Suprapubic skin (tissue), 4 donors: ENCODE measurements around the gene PIP5K1A. TPM values are rescaled to one million over a fixed set of nuclear protein-coding genes. Genes with fewer than 3 reads are reported as not detected.

Experiments
- DNase-seq, 2 donors: peaks; one replicate each; pipeline ENCODE4 v3.0.0-alpha.2; 2019; ENCODE audit warnings: low spot score in 2 of 2
- H3K27ac ChIP-seq: fragments of 200-600 bp; sonication (generic); one replicate; pipeline ENCODE4 v1.5.1; 2019
- H3K27me3 ChIP-seq: fragments of 200-600 bp; sonication (generic); one replicate; pipeline ENCODE4 v1.5.1; 2019
- H3K36me3 ChIP-seq: fragments of 200-600 bp; sonication (generic); one replicate; pipeline ENCODE4 v1.5.1; 2019
- H3K4me1 ChIP-seq: fragments of 200-600 bp; sonication (generic); one replicate; pipeline ENCODE4 v1.5.1; 2019
- H3K4me3 ChIP-seq: fragments of 200-600 bp; sonication (generic); one replicate; pipeline ENCODE4 v1.5.1; 2019; ENCODE audit warnings: mild to moderate bottlenecking
- H3K9me3 ChIP-seq: fragments of 200-600 bp; sonication (generic); one replicate; pipeline ENCODE4 v1.5.1; 2019
- EP300 ChIP-seq: sonication (generic); formaldehyde crosslinking; IDR thresholded peaks from one replicate; pipeline ENCODE4 v1.6.1; 2017; ENCODE audit warnings: antibody characterized with exemption
- POLR2A ChIP-seq, 2 donors: fragments of 450-650 bp; IDR thresholded peaks; one replicate each; pipeline ENCODE4 v1.6.1; 2017; ENCODE audit warnings: antibody characterized with exemption in 2 of 2, mild to moderate bottlenecking in 2 of 2, moderate library complexity in 2 of 2
- POLR2AphosphoS5 ChIP-seq, 3 donors: sonication (generic); formaldehyde crosslinking; IDR thresholded peaks; one replicate each; pipeline ENCODE4 v1.6.1; 2017; ENCODE audit warnings: antibody characterized with exemption in 3 of 3
- WGBS: methylation state at CpG from one replicate; pipeline ENCODE4 v1.1.5; 2018; 5-methylcytosine and 5-hydroxymethylcytosine counted together
- total RNA-seq, 4 donors: library from RNA; depleted of rRNA; stranded (reverse); fragments of >200 nt; gene quantifications; one replicate each; pipeline ENCODE4 v1.1.0, GENCODE V29; 2016
- TF ChIP-seq, protein P1 (sequence below), 2 donors: fragments of 200-600 bp in 1 of 2; fragments of 450-650 bp in 1 of 2; sonication (generic) in 1 of 2; IDR thresholded peaks; one replicate each; pipeline ENCODE4 v1.5.1; 2016 to 2019; ENCODE audit warnings: antibody characterized with exemption in 2 of 2, mild to moderate bottlenecking in 1 of 2, moderate library complexity in 1 of 2

PIP5K1A gene
- total RNA-seq, 4 donors from 2014 or later: 41.6 to 120 (median 51.6) TPM

DNA sequence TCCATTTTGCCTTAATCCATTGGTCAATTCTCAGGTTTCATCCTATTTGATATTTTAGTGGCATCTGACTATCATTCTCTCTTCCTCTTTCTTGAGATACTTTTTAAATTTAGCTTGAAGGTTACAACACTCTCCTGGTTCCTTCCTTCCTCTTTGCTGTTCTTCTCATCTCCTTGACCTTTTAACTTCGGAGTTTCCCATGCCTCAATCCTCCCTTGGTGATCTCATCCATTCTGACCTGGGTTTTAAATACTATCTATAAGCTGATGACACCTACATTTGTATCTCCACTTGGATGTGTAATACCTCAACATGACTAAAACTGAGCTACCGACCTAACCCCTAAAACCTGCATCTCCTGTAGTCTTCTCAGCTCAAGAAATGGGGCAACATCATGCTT lies 78.9 kb downstream of the PIP5K1A start:
- peaks cover 5% of the 10 kb centered on the region for H3K4me1 ChIP-seq
- no peak for DNase-seq
- no peak for TF ChIP-seq EP300
- TF ChIP-seq, protein P1, sequence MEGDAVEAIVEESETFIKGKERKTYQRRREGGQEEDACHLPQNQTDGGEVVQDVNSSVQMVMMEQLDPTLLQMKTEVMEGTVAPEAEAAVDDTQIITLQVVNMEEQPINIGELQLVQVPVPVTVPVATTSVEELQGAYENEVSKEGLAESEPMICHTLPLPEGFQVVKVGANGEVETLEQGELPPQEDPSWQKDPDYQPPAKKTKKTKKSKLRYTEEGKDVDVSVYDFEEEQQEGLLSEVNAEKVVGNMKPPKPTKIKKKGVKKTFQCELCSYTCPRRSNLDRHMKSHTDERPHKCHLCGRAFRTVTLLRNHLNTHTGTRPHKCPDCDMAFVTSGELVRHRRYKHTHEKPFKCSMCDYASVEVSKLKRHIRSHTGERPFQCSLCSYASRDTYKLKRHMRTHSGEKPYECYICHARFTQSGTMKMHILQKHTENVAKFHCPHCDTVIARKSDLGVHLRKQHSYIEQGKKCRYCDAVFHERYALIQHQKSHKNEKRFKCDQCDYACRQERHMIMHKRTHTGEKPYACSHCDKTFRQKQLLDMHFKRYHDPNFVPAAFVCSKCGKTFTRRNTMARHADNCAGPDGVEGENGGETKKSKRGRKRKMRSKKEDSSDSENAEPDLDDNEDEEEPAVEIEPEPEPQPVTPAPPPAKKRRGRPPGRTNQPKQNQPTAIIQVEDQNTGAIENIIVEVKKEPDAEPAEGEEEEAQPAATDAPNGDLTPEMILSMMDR (IDR thresholded peaks at IDR 0.05): no peak
- no peaks in the 10 kb centered on the region for H3K36me3 ChIP-seq
- H3K9me3 ChIP-seq: no peaks in the 10 kb centered on the region
- WGBS: 79% methylated on average over 2 of the region's 2 CpGs
- no peak overlapping the region for H3K4me3 ChIP-seq
- H3K27me3 ChIP-seq: no peaks in the 10 kb centered on the region
- H3K27ac ChIP-seq: no peak overlapping the region

DNA sequence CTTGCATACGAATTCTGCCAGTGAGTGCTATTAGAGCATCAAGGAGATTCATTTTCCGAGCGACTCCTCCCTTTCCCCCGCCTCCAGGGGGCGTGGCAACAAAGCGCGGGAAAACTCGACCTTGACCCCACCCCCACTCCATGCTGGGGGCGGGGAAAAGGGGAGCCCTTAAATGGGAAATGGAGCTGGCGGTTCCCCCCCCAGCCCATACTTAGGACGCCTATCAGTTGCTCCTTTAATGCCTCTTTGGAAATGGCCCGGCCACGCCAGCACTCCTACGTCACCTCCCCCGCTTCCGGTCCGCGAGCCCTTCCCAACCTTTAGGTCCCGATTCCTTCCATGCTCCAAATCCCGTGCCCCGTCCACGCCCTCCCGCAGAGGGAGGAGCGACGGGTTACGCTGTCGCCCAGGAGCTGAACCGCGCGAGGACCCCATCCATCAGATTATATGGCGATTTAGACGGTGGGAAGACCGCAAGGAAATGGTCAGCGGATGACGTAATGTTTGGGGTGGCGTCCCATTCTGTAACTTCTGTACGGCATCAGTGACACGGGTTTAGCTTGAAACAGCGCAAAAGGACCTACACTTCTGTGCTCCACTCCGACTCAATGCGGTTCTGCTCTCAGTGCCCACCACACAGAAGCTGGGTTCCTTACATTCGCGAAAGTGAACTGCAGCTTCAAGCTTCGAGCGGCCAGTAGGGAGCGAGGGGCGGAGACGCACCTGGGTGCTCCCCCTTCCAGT lies 83.0 kb downstream of the PIP5K1A start:
- H3K9me3 ChIP-seq: no peaks in the 10 kb centered on the region
- H3K4me1 ChIP-seq: peaks cover 23% of the 10 kb centered on the region
- peak overlapping the region; percentile 94 for H3K4me3 ChIP-seq
- peak; percentile 98 to 99 for DNase-seq
- no peaks in the 10 kb centered on the region for H3K27me3 ChIP-seq
- under 1% methylated on average over 44 of the region's 48 CpGs for WGBS
- peaks cover 16% of the 10 kb centered on the region for H3K36me3 ChIP-seq
- H3K27ac ChIP-seq: peak overlapping the region; percentile 99
- no peak for TF ChIP-seq EP300
- peak in 1 of 2 donors; percentile 57 for TF ChIP-seq POLR2A (IDR thresholded peaks at IDR 0.05)
- peak; percentile 18 to 61 (median 44) for TF ChIP-seq POLR2AphosphoS5 (IDR thresholded peaks at IDR 0.05)
- TF ChIP-seq, protein P1 (IDR thresholded peaks at IDR 0.05): no peak

DNA sequence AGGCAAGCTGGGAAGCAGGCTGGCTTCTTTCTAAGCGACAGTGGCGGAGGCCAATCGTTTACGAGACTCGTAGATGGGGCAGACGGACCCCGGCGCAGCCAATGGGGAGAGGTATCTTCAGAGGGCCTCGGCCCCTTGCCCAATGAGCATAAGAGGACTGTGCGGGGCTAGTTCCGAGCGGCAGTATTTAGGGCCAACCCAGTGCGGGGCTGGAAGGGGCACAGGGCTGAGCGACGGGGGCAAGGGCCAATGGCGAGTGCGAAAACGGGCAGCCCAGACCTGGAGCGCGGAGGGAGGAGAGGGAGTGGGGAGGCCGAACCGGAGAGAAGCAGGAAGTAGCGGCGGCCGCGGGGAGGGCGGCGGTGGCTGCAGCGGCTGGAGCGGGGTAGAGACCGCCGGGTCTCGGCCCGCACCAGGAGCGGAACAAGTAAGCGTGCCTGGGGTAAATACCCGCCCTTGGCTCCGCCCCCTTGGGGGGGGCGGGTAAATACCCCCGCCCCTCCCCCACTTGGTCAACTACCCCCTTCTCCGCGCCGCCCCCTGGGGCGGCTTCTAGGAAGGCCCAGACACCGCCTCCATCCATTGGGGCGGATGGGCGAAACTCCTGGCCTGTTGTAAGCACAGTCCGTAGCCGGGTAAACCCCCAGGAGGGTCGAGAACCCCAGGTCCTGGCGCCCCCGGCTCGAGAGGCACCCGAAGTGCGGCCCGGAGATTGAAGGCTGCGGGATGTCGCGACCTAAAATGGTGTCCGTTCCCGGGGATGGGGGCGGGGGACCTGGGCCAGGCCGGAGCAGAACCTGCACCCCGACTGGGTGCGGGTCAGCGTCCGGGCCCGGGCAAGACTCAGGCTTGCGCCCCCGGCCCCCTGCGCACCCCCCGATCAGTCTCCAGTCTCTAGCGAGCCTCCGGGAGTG lies 83.9 kb downstream of the PIP5K1A start, which contains the start of gene ZNF687:
Gene ZNF687 (plus strand): TSS at position 331 of the 914 bp plus-strand sequence. CDS start 3,993 bp downstream, outside the sequence.
- Histone ChIP-seq H3K4me1 (peaks cover 23% of the 10 kb centered on the region), H3K36me3 (peaks cover 24% of the 10 kb centered on the region), H3K4me3 (peak within 1 kb of the TSS; percentile 94), H3K27ac (peak within 1 kb of the TSS; percentile 99), H3K27me3 (no peaks in the 10 kb centered on the region), H3K9me3 (no peaks in the 10 kb centered on the region)
- peak; percentile 100 for DNase-seq
- TF ChIP-seq POLR2A (IDR thresholded peaks at IDR 0.05): peak; percentile 45 to 46
- TF ChIP-seq, protein P1 (IDR thresholded peaks at IDR 0.05): no peak
- peak in 1 of 3 donors; percentile 61 for TF ChIP-seq POLR2AphosphoS5 (IDR thresholded peaks at IDR 0.05)
- TF ChIP-seq EP300: no peak
- WGBS: 1% methylated on average over 50 of the region's 74 CpGs

DNA sequence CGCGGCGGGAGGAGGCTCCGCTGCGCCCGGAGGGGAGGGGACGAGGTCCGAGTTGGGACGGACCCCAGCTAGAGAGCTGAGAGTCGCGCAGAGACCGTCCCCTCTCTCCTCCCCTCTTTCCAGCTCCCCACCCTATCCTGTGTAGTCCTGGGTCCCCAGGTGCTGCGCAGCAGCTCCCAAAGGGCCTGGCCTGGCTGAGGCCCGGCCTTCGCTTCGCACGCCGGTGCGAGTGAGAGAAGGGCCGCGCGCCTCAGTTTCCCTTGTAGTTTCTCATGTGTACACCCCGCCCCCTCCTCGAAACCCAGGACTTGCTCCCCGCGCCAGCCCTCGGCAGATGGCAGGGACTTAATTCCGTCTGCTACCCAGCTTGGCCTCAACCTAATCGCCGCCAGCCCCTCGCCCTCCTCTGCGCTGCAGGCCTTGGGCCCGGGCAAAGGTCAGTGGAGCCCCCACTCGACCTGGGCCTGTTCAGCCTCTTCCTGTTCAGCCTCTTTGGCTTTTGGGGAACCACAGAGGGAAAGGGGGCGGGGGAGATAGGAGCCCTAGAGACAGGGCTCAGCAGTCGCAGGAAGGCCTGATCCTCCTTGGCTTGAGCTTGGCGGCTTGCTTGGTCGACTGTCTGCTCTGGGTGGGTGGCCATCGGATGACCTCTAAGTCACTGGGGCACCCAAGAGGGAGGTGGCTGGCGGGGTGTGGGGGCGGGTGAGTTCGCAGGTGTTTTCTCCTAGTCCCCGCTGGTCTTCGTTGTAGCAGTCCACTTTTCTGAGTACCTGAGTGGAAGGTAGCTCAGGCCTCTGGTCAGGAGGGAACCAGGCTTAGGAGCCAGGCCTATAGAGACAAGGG lies 84.8 kb downstream of the PIP5K1A start:
- Histone ChIP-seq H3K4me1 (peaks cover 23% of the 10 kb centered on the region), H3K27ac (peak overlapping the region; percentile 99), H3K36me3 (peaks cover 33% of the 10 kb centered on the region), H3K4me3 (peak overlapping the region; percentile 94), H3K27me3 (no peaks in the 10 kb centered on the region), H3K9me3 (no peaks in the 10 kb centered on the region)
- WGBS: 4% methylated on average over 18 of the region's 44 CpGs
- no peak for TF ChIP-seq POLR2AphosphoS5 (IDR thresholded peaks at IDR 0.05)
- DNase-seq: peak in 1 of 2 donors; percentile 84

DNA sequence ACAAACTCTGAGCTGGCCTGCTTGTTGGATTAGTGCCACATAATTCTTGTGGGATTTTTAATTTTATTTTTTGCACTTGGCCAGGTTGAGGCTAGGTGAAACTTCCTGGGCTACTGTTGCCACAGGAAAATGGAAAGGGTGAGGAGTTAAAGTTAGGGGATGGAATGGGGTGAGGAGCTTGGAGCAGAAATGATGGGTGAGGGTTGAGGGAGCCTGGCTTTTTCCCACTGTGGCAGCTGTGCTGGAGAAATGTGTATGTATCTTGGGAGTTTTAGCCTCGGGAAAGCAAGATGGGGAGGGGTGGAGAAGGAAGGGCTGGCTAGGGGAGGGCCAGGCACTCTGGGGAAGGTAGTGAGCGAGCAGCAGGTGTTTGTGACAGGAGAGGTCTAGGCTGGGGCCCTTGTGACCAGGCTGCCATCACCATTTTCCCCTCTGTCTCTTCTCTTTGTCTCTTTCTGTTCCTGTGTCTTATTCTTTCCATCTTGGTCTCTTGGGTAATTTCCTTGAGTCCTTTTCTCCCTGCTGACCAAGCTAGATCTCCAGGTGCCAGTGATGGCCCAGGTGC lies 85.7 kb downstream of the PIP5K1A start:
- peak overlapping the region; percentile 94 for H3K4me3 ChIP-seq
- H3K27me3 ChIP-seq: no peaks in the 10 kb centered on the region
- H3K27ac ChIP-seq: no peak overlapping the region
- no peaks in the 10 kb centered on the region for H3K9me3 ChIP-seq
- TF ChIP-seq, protein P1 (IDR thresholded peaks at IDR 0.05): no peak
- no peak for TF ChIP-seq POLR2A (IDR thresholded peaks at IDR 0.05)
- no peak for TF ChIP-seq EP300
- TF ChIP-seq POLR2AphosphoS5 (IDR thresholded peaks at IDR 0.05): no peak
- H3K36me3 ChIP-seq: peaks cover 43% of the 10 kb centered on the region
- peaks cover 23% of the 10 kb centered on the region for H3K4me1 ChIP-seq
- WGBS: 43% methylated on average over 2 of the region's 2 CpGs
- no peak for DNase-seq
